HG02763 (cell line): ENCODE measurements around the gene SCNN1B.
"Not testable (repeated sequence)": the region's sequence is repeated elsewhere in the genome, so short reads cannot be mapped to it uniquely, and the experiment has no call there.

ENCODE experiments used
- ATAC-seq: cut with Tn5 transposase; IDR thresholded peaks from one replicate; pipeline ENCODE4 v1.9.1; 2021; ENCODE audit warnings: mild to moderate bottlenecking, moderate library complexity; ENCODE audit not compliant: unreplicated experiment

SCNN1B gene

GRCh38 chr16:23353440-23353839 lies 51.3 kb downstream of the SCNN1B start:
- ATAC-seq: no peak

- no peak for ATAC-seq
These were observed 52.1 kb downstream of the SCNN1B start for GRCh38 chr16:23354246-23354645.

GRCh38 chr16:23355106-23355670 lies 53.1 kb downstream of the SCNN1B start:
- no peak for ATAC-seq

- no peak for ATAC-seq
These were observed 54.8 kb downstream of the SCNN1B start for GRCh38 chr16:23356941-23357340.

- no peak for ATAC-seq
These were observed 55.7 kb downstream of the SCNN1B start for GRCh38 chr16:23357761-23358290.

- no peak for ATAC-seq
These were observed 57.1 kb downstream of the SCNN1B start for GRCh38 chr16:23359092-23359760.

- no peak for ATAC-seq
These were observed 60.6 kb downstream of the SCNN1B start for GRCh38 chr16:23362460-23363317.

- no peak for ATAC-seq
These were observed 63.6 kb downstream of the SCNN1B start for GRCh38 chr16:23365602-23366240.

- ATAC-seq: not testable (repeated sequence)
These were observed 64.2 kb downstream of the SCNN1B start for GRCh38 chr16:23366341-23366740.

GRCh38 chr16:23367564-23367963 lies 65.5 kb downstream of the SCNN1B start:
- no peak for ATAC-seq

- ATAC-seq: no peak
These were observed 65.9 kb downstream of the SCNN1B start for GRCh38 chr16:23367988-23368387.

GRCh38 chr16:23368469-23368868 lies 66.4 kb downstream of the SCNN1B start:
- ATAC-seq: no peak

- ATAC-seq: no peak
These were observed 67.3 kb downstream of the SCNN1B start for GRCh38 chr16:23369416-23369815.

GRCh38 chr16:23371368-23371767 lies 69.3 kb downstream of the SCNN1B start:
- no peak for ATAC-seq

- no peak for ATAC-seq
These were observed 71.5 kb downstream of the SCNN1B start for GRCh38 chr16:23373436-23374219.

GRCh38 chr16:23374721-23375510 lies 72.8 kb downstream of the SCNN1B start:
- no peak for ATAC-seq

- no peak for ATAC-seq
These were observed 73.5 kb downstream of the SCNN1B start for GRCh38 chr16:23375643-23376042.

- ATAC-seq: no peak
These were observed 75.2 kb downstream of the SCNN1B start for GRCh38 chr16:23377071-23377931.

GRCh38 chr16:23378256-23378655 lies 76.2 kb downstream of the SCNN1B start:
- ATAC-seq: no peak
